ENCODE measurements around the gene ACVRL1.

The ACVRL1 gene

GRCh38 chr12:51922762-51923505 lies 15.6 kb downstream of the ACVRL1 start:
- H3K4me3 ChIP-seq (ENCODE audit: low read length): peak overlapping the region; percentile 67
- H3K36me3 ChIP-seq (ENCODE audit: control insufficient read depth, insufficient read depth, low read length, severe bottlenecking): peaks cover 25% of the 10 kb centered on the region
- H3K4me1 ChIP-seq (ENCODE audit: control insufficient read depth, insufficient read depth, low read length): peaks cover 36% of the 10 kb centered on the region
- no peaks in the 10 kb centered on the region for H3K9me3 ChIP-seq (ENCODE audit: control insufficient read depth, low read length)
- H3K27me3 ChIP-seq (replicated peaks; ENCODE audit: control insufficient read depth, insufficient read depth, low read length): no peaks in the 10 kb centered on the region
- peak overlapping the region; percentile 85 for H3K9ac ChIP-seq (ENCODE audit: low read length)
- DNase-seq (ENCODE audit: low read depth): peak; percentile 57

GRCh38 chr12:51923506-51924365 lies 16.4 kb downstream of the ACVRL1 start:
- H3K4me3 ChIP-seq (ENCODE audit: low read length): peak overlapping the region; percentile 67
- DNase-seq (ENCODE audit: low read depth): peak; percentile 49

DNA sequence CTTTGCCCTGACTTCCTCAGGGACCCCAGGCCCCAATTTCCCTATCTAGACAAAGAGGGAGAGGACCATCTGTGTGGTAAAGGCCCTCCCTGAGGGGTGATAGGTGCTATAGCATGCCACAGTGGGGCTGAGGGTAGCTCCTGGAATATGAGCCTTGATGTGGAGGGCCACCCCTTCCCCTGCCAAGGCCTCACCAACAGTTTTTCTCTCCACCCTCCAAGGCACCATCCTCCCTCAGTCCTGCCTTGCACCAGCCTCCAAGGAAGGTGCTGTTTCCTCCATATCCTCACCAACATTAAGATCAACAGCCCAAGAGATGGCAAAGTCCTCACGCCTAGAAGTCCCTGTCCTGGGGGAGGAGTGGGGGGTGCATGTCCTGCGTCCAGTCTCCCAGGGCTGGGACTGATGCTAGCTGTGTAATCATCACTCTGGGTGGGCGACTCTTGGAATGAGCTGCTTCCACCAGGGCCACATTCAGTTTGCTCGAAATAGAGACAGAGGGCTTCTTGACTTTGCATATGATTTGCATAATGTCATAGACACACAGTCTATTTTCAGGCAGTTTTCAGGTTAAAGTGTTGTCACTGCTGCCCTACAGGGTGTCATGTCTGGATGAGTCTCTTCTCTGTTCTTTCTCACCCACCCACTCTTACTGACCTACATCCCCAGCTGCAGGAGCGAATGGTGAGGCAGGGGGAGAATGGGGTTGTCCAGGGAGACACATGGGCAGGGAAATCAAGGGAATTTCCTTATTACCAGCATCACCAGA lies 17.4 kb downstream of the ACVRL1 start:
- peaks cover 7% of the 10 kb centered on the region for H3K36me3 ChIP-seq (ENCODE audit: control insufficient read depth, insufficient read depth, low read length, severe bottlenecking)
- H3K9ac ChIP-seq (ENCODE audit: low read length): peak overlapping the region; percentile 85
- H3K9me3 ChIP-seq (ENCODE audit: control insufficient read depth, low read length): no peaks in the 10 kb centered on the region
- no peaks in the 10 kb centered on the region for H3K27me3 ChIP-seq (replicated peaks; ENCODE audit: control insufficient read depth, insufficient read depth, low read length)
- peaks cover 36% of the 10 kb centered on the region for H3K4me1 ChIP-seq (ENCODE audit: control insufficient read depth, insufficient read depth, low read length)
- H3K4me3 ChIP-seq (ENCODE audit: low read length): no peak overlapping the region
- no peak for DNase-seq (ENCODE audit: low read depth)

More at GRCh38 chr12:51923506-51924365, 16.4 kb downstream of the ACVRL1 start:
- Histone ChIP-seq H3K9ac (ENCODE audit: low read length) (peak overlapping the region; percentile 85), H3K4me1 (ENCODE audit: control insufficient read depth, insufficient read depth, low read length) (peaks cover 36% of the 10 kb centered on the region), H3K9me3 (ENCODE audit: control insufficient read depth, low read length) (no peaks in the 10 kb centered on the region), H3K27me3 (replicated peaks; ENCODE audit: control insufficient read depth, insufficient read depth, low read length) (no peaks in the 10 kb centered on the region), H3K36me3 (ENCODE audit: control insufficient read depth, insufficient read depth, low read length, severe bottlenecking) (peaks cover 17% of the 10 kb centered on the region)

DNA sequence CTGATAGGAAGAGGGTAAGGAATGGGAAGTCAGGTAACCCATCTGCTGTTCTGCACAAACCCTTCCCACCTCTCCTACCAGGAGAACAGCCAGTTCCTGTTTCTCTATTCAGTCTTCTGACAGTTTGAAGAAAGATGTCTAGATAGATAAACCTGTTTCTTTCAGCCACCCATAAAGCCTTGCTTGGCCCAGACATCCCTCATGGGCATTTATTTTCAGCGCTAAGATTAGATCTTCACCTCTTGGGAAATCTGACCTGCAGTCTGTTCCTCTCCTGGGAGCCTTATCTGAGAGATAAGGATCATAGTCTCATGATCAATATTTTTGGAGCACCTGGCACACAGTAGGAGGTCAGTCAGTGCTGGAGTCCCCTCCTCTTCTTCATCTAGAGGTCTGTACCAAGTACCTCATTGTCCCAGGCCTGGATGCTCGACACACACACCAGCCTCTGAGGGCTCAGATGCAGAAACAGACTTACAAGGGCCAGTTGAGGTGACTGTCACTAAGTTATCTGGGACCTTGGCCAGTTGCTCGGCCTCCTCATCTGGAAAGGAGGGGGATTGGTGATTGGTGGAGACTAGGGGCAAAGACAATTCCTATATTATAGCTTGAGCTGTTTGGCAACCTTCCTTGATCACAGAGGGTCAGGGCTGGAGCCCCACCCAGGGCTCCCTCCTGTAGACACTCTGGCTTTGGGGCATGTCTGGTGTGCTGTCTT lies 18.2 kb downstream of the ACVRL1 start:
- Histone ChIP-seq H3K4me1 (ENCODE audit: control insufficient read depth, insufficient read depth, low read length) (peaks cover 36% of the 10 kb centered on the region), H3K9ac (ENCODE audit: low read length) (no peak overlapping the region), H3K36me3 (ENCODE audit: control insufficient read depth, insufficient read depth, low read length, severe bottlenecking) (peaks cover under 1% of the 10 kb centered on the region), H3K9me3 (ENCODE audit: control insufficient read depth, low read length) (no peaks in the 10 kb centered on the region), H3K4me3 (ENCODE audit: low read length) (no peak overlapping the region), H3K27me3 (replicated peaks; ENCODE audit: control insufficient read depth, insufficient read depth, low read length) (no peaks in the 10 kb centered on the region)
- DNase-seq (ENCODE audit: low read depth): no peak

DNA sequence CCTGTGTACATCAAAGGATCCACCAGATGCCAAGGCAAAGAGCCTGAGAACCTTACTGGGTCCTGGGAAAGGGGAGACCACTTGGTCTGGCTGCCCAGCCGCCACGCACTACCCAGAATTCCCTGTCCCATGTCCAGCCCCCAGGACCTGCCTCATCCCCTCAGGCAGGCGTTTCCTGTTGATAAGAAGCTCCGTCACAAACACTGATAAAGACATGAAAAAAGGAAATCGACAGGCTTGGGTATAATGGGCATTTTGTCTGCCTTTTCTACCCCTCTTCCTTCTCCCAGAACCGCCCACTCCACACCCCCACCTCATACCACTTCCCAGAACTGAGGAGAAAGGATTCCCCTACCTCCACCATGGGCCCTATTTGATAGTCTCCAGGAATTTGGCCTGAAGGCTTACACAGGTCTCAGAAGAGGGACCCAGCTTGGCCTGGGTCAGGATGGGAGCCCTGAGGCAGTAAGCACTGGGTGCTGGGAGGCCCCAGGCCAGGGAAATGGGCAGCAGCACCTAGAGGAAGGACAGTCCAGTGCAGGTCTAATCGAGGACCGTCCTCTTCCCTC lies 18.8 kb downstream of the ACVRL1 start:
- no peaks in the 10 kb centered on the region for H3K9me3 ChIP-seq (ENCODE audit: control insufficient read depth, low read length)
- H3K9ac ChIP-seq (ENCODE audit: low read length): no peak overlapping the region
- DNase-seq (ENCODE audit: low read depth): no peak
- no peak overlapping the region for H3K4me3 ChIP-seq (ENCODE audit: low read length)
- no peaks in the 10 kb centered on the region for H3K36me3 ChIP-seq (ENCODE audit: control insufficient read depth, insufficient read depth, low read length, severe bottlenecking)
- H3K27me3 ChIP-seq (replicated peaks; ENCODE audit: control insufficient read depth, insufficient read depth, low read length): no peaks in the 10 kb centered on the region
- H3K4me1 ChIP-seq (ENCODE audit: control insufficient read depth, insufficient read depth, low read length): peaks cover 35% of the 10 kb centered on the region

DNA sequence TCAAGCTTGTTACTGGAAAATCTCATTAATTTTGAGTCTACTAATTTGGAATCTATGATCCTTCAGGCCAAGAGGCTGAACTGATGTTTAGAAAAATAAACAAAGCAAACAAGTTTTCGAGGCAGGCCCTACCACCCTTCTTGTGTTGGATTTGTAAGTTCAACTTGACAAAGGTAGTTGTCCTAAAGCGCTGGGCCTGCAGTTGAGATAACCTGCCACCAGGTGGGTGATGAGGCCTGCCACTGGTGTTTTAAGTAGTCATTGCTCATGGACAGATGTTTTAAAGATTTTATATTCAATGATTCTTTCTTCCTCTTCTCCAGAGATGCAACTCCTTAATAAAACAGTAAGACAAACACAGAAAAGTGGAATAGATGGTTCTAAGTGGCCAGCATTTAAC lies 19.4 kb downstream of the ACVRL1 start:
- no peak for DNase-seq (ENCODE audit: low read depth)
- Histone ChIP-seq H3K36me3 (ENCODE audit: control insufficient read depth, insufficient read depth, low read length, severe bottlenecking) (no peaks in the 10 kb centered on the region), H3K4me3 (ENCODE audit: low read length) (no peak overlapping the region), H3K4me1 (ENCODE audit: control insufficient read depth, insufficient read depth, low read length) (peaks cover 31% of the 10 kb centered on the region), H3K27me3 (replicated peaks; ENCODE audit: control insufficient read depth, insufficient read depth, low read length) (no peaks in the 10 kb centered on the region), H3K9ac (ENCODE audit: low read length) (no peak overlapping the region), H3K9me3 (ENCODE audit: control insufficient read depth, low read length) (no peaks in the 10 kb centered on the region)

GRCh38 chr12:51932218-51933076 lies 25.1 kb downstream of the ACVRL1 start:
- Histone ChIP-seq H3K9ac (ENCODE audit: low read length) (no peak overlapping the region), H3K9me3 (ENCODE audit: control insufficient read depth, low read length) (no peaks in the 10 kb centered on the region), H3K36me3 (ENCODE audit: control insufficient read depth, insufficient read depth, low read length, severe bottlenecking) (no peaks in the 10 kb centered on the region), H3K27me3 (replicated peaks; ENCODE audit: control insufficient read depth, insufficient read depth, low read length) (no peaks in the 10 kb centered on the region), H3K4me1 (ENCODE audit: control insufficient read depth, insufficient read depth, low read length) (no peaks in the 10 kb centered on the region), H3K4me3 (ENCODE audit: low read length) (no peak overlapping the region)
- no peak for DNase-seq (ENCODE audit: low read depth)

DNA sequence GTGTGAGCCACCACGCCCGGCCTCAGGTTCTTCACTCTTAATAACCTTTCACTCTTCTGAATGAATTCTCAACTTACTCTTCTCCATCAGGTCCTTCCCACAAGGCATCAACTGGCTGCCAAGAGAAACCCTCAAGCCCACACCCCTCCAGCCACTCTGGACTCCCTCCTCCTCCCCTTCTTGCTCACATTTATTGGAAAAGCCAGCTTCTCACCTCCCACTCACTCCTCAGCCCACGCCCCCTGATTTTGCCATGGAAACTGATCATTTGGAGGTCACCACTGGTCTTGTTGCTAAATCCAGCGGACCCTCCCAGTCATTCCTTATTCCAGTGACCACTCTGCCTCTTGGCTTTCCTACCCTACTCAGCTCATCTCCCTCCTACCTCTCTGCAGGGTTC lies 26.8 kb downstream of the ACVRL1 start:
- no peak for DNase-seq (ENCODE audit: low read depth)
- Histone ChIP-seq H3K4me3 (ENCODE audit: low read length) (no peak overlapping the region), H3K27me3 (replicated peaks; ENCODE audit: control insufficient read depth, insufficient read depth, low read length) (no peaks in the 10 kb centered on the region), H3K9me3 (ENCODE audit: control insufficient read depth, low read length) (no peaks in the 10 kb centered on the region), H3K9ac (ENCODE audit: low read length) (no peak overlapping the region), H3K36me3 (ENCODE audit: control insufficient read depth, insufficient read depth, low read length, severe bottlenecking) (no peaks in the 10 kb centered on the region), H3K4me1 (ENCODE audit: control insufficient read depth, insufficient read depth, low read length) (no peaks in the 10 kb centered on the region)

DNA sequence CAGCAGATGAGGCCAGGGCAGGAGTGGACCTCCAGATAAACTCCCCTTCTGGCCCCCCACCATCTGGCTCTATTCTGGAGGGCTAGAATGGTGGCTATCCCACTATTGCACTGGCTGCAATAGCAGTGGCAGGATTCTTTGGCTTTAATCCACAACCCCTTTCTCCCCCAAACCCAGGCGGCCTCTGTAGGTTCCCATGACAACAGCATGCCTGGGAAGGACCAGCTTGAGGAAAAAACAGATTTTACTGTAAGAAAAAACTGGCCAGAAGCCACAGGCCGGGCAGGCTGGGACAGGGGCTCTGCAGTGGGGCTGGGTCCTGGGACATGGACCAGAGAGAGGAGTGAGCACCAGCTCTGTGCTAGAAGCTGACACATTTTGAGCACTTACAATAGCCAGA lies 30.6 kb downstream of the ACVRL1 start:
- Histone ChIP-seq H3K4me1 (ENCODE audit: control insufficient read depth, insufficient read depth, low read length) (peaks cover 8% of the 10 kb centered on the region), H3K4me3 (ENCODE audit: low read length) (no peak overlapping the region), H3K36me3 (ENCODE audit: control insufficient read depth, insufficient read depth, low read length, severe bottlenecking) (no peaks in the 10 kb centered on the region), H3K9me3 (ENCODE audit: control insufficient read depth, low read length) (no peaks in the 10 kb centered on the region), H3K27me3 (replicated peaks; ENCODE audit: control insufficient read depth, insufficient read depth, low read length) (no peaks in the 10 kb centered on the region), H3K9ac (ENCODE audit: low read length) (no peak overlapping the region)
- no peak for DNase-seq (ENCODE audit: low read depth)

DNA sequence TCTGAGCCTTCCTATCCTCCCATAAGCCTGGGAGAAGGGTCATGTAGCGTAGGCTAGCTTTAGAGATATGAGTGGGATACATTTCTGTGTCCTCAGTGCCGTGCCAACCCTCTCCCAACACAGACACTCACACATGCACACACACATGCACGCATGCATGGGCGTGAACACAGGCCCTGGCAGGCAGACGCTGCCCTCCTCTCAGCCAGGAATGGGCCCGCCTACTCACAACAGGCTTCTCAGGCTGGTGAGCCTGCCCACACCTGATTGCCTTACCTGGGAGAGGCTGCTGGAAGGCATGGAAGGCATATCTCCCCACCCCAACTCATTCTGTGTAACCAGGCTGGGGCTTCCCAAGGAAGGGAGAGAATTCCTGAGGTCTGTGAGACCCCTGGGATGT lies 31.4 kb downstream of the ACVRL1 start:
- DNase-seq (ENCODE audit: low read depth): no peak
- Histone ChIP-seq H3K4me3 (ENCODE audit: low read length) (no peak overlapping the region), H3K9me3 (ENCODE audit: control insufficient read depth, low read length) (peaks cover 8% of the 10 kb centered on the region), H3K36me3 (ENCODE audit: control insufficient read depth, insufficient read depth, low read length, severe bottlenecking) (no peaks in the 10 kb centered on the region), H3K9ac (ENCODE audit: low read length) (no peak overlapping the region), H3K27me3 (replicated peaks; ENCODE audit: control insufficient read depth, insufficient read depth, low read length) (no peaks in the 10 kb centered on the region), H3K4me1 (ENCODE audit: control insufficient read depth, insufficient read depth, low read length) (peaks cover 8% of the 10 kb centered on the region)
